EL (cell line): ENCODE data around the gene ANTXR1.
"Not testable (repeated sequence)": the region's sequence is repeated elsewhere in the genome, so short reads cannot be mapped to it uniquely, and the experiment has no call there.

ENCODE experiments used
- DNase-seq: peaks from one replicate; pipeline ENCODE4 v3.0.0-alpha.2; 2016

Gene ANTXR1

GRCh38 chr2:69168950-69169654, 156.1 kb downstream of the ANTXR1 start:
- no peak for DNase-seq

GRCh38 chr2:69169655-69170389, 156.8 kb downstream of the ANTXR1 start:
- DNase-seq: no peak

DNA sequence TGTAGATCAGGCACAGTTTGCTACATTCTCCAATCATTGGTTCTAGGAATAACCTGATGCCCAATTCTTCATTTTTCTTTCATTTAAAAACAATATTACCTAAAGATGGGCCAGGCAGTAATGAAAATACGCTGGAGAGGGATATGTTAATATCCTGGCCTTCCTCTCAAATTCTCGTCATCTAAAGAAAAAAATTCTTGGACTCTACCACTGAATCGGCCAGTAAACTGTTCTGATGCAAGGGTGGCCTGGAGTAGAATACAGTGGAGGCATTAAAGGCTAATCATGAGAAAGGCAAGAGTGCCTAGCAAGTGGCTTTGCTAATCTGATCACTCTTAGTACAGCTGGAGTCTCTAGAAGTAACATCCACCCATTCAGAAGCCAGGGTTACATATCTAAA, 157.7 kb downstream of the ANTXR1 start:
- no peak for DNase-seq

GRCh38 chr2:69171116-69171896, 158.3 kb downstream of the ANTXR1 start:
- DNase-seq: no peak

DNA sequence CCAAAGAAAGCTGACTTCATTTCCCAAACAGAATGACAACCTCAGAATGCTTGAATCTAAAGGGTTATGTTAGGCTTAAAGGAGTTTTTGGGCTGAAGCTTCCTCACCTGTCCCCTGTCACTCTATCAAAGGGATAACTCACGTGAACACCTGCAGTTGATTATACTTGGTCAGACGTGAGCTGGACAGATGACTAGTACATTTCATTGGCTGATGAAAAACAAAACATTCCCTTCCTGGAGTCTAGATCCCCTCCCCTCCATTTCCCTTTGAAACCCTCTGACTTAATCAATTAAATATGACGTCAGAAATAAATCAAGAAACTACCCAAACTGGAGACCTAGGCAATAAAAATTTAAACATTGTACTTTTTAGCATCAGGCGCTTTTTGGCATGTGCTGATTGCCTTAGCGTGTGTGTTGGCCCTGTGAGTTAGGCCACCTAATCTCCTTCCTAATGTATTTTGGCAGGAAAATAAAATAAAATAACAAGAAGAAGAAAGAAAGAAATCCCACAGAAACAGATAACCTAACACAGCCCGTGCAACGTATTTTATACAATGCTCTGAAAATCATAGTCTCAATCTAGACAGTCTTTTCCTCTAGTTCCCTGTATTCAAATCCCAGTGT, 159.0 kb downstream of the ANTXR1 start:
- no peak for DNase-seq

- no peak for DNase-seq
These were observed 160.7 kb downstream of the ANTXR1 start for GRCh38 chr2:69173706-69174105.

DNA sequence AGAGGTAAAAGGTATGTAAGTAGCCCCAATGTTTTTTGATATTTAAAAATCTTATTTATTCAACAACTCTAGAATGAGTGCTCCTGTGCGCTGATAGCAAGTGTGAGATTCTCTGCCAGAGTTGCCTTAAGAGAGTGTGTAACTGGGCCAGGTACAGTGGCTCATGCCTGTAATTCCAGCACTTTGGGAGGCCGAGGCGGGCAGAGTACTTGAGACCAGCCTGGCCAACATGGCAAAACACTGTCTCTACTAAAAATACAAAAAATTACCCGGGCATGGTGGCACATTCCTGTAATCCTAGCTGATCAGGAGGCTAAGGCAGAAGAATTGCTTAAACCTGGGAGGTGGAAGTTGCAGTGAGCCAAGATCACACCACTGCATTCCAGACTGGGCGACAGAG, 161.2 kb downstream of the ANTXR1 start:
- not testable (repeated sequence) for DNase-seq

DNA sequence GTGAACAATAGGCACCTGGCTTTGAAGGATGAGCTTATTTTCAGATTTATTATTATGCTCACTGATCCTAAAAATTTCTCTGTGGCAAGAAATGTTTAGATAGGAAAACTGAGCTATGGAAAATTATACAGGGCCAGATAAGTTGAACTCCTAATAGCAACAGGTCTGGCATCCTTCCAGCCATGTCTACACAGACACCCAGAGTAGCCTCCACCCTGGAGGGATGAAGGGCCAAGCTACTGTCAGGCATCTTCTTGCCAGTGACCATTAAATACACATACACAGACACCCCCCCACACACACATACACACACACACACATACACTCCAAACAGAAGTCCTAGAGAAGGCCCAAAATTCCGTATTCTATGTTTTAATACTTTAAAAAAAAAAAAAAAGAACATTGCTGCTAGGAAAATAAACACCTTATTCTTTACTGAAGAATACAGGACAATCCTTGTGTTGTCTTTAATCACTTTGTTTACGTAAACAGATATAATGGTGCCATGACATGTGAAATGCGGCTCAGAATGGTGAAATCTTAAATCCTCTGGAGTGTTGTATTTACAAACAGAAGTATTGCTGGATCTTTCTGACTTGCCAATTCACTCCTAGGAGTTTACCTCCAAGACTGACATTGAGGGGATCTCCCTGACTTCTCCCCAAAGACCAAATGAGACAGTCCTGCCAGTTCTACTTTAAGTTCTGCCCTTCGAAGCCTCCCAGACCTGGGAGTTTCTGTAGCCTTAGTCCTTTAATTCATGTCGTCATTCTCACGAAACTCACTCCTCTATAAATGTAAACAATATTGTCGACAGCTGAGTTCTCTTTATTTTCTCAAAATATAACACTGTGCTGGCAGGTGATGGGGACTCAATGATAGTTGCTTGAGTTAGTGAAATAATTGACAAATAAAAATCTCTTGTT, 163.1 kb downstream of the ANTXR1 start:
- no peak for DNase-seq

- DNase-seq: peak; percentile 97
These were observed 164.2 kb downstream of the ANTXR1 start for GRCh38 chr2:69177063-69177771.

DNA sequence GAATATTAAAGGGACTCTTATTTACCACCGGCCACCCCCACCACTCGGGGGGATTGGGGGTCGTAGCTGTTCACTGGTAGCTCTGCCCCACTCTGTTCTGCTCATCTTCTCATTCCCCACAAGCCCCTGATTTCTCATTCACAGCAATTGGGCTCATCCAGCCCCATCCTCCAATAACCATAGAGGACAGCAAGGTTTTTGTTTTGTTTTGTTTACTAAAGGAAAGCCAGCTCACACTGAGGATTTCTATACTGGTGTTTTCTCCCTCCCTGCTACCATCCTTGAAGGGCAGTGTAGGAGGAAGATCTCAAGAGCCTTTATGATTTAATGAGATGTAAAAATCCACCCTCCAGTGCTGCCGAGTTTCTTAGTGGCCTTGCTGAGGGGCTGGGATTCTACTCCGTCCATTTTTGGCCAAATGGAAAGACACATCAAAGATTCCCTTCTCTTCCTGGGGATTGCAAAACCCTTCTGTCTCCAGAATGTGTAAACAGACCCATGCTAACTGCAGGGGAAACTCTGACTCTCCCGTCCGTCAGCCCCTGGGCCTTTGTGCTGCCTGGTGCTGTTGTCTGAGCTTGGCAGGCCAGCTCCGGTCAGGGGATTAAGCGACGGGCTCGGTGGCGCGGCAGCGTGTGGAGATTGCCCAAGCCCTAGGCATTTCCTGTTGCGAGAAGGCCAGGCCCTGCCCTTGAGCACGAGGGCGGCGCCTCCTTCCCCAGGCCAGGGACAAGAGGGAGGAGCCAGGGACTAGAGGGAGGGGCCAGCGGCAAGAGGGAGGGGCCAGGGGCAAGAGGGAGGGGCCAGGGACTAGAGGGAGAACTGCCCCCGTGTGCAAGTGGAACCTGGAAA, 165.0 kb downstream of the ANTXR1 start:
- DNase-seq: peak; percentile 94

- DNase-seq: no peak
These were observed 165.8 kb downstream of the ANTXR1 start for GRCh38 chr2:69178756-69179155.

- DNase-seq: no peak
These were observed 167.2 kb downstream of the ANTXR1 start for GRCh38 chr2:69180227-69180626.

DNA sequence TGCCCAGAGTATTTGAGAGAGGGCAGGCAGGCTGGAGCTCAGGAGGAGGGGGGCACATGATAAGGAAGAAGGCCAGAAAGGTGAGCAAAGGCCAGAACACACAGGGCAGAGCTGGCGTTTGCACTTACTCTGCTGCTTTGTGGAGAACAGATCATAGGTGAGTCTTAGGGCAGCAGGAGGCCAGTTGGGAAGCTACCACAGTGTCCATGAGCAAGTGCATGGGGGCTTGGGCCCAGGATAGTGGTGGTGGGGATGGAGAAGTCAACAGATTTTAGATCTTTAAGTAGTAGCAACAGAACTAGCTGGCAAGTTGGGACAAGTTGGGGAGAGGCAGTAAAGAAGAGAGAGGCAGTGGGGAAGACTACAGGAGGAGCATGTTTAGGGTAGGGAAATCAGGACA, 168.0 kb downstream of the ANTXR1 start:
- no peak for DNase-seq

DNA sequence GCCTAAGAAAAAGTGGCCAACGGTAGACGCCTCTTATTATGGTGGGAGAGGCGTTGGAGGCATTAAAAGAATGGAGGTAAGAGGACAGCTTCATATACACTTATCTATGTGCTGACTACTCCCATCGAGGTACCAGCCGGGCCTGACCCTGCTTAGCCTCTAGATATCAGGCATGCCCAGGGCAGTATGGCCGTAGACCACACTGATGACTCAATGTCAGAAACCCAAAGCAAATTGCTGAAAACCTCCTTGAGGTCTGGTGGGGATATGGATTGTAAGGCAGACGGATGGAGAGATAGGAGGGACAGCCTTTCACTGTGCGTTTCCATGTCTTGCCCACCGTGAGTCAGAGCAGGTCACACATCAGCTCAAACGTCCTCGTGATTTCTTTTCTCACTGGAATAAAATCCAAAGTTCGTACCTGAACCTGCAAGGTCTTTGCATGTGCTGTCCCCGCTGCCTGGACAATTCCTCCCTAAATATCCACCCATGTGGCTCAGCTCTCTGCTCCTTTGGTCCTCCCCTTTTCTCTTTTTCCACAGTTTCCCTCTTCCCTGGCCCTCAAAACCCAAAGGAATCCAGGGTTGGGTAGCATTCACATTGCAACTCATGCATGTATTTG, 168.9 kb downstream of the ANTXR1 start:
- peak; percentile 56 for DNase-seq

- no peak for DNase-seq
These were observed 170.7 kb downstream of the ANTXR1 start for GRCh38 chr2:69183659-69184058.

DNA sequence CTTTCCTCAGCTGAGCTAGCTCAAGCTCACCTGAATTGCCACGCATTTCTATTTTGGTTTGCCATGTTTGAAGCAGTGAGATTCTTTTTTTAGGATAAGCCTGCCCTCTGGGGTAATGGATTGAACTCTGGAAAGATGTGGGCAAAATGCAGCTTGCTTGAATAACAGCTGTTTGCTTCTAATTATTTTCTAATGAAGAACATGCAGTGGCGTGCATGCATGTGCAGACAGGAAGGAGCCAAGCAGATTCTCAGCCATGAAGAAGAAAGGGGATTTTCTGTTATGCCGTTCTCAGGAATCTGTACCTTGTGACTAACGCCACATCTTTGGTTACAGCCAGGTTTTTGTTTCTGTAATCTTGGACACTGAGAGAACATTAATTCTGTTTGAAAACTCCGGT, 171.2 kb downstream of the ANTXR1 start:
- DNase-seq: no peak

- peak; percentile 85 for DNase-seq
These were observed 172.8 kb downstream of the ANTXR1 start for GRCh38 chr2:69185807-69186206.

DNA sequence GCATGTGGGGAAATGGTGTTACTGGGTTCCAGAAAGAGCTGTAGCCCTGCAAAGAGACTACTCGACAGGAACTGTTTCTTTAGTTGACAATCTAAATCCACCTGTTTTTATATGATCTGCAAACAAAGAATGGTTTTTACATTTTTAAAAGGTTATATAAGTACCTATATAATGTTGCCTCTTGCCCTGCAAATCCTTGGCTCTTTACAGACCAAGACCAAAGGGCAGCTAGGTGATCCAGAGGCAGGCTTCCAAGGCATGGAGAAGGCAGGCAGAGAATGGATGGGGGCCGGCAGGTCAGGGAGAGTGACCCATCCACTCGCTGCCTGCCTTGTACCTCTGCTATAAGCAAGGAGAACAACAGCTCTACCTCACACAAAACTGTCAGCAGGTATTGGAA, 173.6 kb downstream of the ANTXR1 start:
- DNase-seq: no peak

- DNase-seq: no peak
These were observed 175.4 kb downstream of the ANTXR1 start for GRCh38 chr2:69188182-69188900.
